Measurements from ENCODE around the gene GTF2A1. TPM values are rescaled to one million over a fixed set of nuclear protein-coding genes. Genes with fewer than 3 reads are reported as not detected.

GTF2A1 gene
- total RNA-seq, 3 donors from 2014 or later, result 24.2 to 31.0 (median 29.5) TPM

GRCh38 chr14:81133400-81133799 lies 87.4 kb downstream of the GTF2A1 start:
- TF ChIP-seq CTCF (IDR thresholded peaks at IDR 0.05), result no peak
- Histone ChIP-seq H3K4me3 (no peak overlapping the region), H3K9me3 (no peaks in the 10 kb centered on the region), H3K36me3 (ENCODE audit: low read depth) (no peaks in the 10 kb centered on the region), H3K4me1 (ENCODE audit: low read depth) (no peaks in the 10 kb centered on the region)
- ATAC-seq (no peak), DNase-seq (no peak)
- intact Hi-C loops (cut with DNase I, micrococcal nuclease), result no loop called here

DNA sequence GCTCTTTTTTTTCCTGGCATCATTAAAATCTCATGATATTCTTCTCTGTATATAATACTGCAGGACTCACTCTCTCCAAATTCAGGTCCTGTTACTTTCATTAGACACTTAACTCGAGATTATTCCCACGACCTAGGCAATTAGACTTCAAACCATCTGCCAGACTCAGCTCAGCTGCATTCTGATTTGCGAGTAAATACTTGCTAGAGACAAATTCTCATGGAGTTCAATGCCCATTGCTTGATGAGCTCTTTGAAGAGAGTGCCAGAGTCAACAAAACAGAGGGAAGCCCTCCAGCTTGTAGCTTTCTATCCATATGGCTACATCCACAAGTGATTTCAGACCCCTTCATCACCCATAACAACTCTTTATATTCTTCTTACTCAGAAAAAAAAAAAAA lies 88.3 kb downstream of the GTF2A1 start:
- no peak overlapping the region for H3K4me3 ChIP-seq
- no peaks in the 10 kb centered on the region for H3K9me3 ChIP-seq
- H3K4me1 ChIP-seq (ENCODE audit: low read depth), result no peaks in the 10 kb centered on the region
- no peak for DNase-seq
- intact Hi-C loops (cut with DNase I, micrococcal nuclease), result no loop called here
- H3K36me3 ChIP-seq (ENCODE audit: low read depth), result no peaks in the 10 kb centered on the region
- TF ChIP-seq CTCF (IDR thresholded peaks at IDR 0.05), result no peak
- ATAC-seq, result no peak

DNA sequence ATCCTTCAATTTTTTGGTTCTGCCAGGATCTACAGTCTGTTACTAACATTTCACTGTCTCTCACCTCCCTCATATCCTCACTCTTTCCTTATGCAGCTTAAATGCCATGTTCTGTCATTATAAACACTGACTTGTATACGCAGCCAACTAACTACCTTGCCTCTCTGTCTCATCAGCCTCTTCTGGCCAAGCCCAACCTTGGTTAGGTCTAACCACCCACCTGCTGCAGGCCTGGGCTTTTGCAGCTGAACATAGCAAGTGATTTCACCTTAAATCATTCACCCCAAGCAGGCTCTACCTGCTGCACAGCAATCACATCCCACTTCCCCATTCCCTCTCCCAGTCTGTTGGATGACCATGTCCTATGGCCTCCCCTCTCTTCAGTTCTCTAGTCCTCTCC lies 91.5 kb downstream of the GTF2A1 start:
- DNase-seq (no peak), ATAC-seq (no peak)
- intact Hi-C loops (cut with DNase I, micrococcal nuclease), result no loop called here
- Histone ChIP-seq H3K36me3 (ENCODE audit: low read depth) (no peaks in the 10 kb centered on the region), H3K9me3 (no peaks in the 10 kb centered on the region), H3K4me3 (no peak overlapping the region), H3K4me1 (ENCODE audit: low read depth) (no peaks in the 10 kb centered on the region)
- no peak for TF ChIP-seq CTCF (IDR thresholded peaks at IDR 0.05)

- TF ChIP-seq CTCF (IDR thresholded peaks at IDR 0.05), result no peak
- Histone ChIP-seq H3K36me3 (ENCODE audit: low read depth) (no peaks in the 10 kb centered on the region), H3K9me3 (no peaks in the 10 kb centered on the region), H3K4me3 (no peak overlapping the region), H3K4me1 (ENCODE audit: low read depth) (no peaks in the 10 kb centered on the region)
- intact Hi-C loops (cut with DNase I, micrococcal nuclease), result no loop called here
- no peak for DNase-seq
- no peak for ATAC-seq
These were observed 93.0 kb downstream of the GTF2A1 start for GRCh38 chr14:81127785-81128184.

GRCh38 chr14:81125536-81125935 lies 95.2 kb downstream of the GTF2A1 start:
- Histone ChIP-seq H3K9me3 (no peaks in the 10 kb centered on the region), H3K36me3 (ENCODE audit: low read depth) (no peaks in the 10 kb centered on the region), H3K4me3 (no peak overlapping the region), H3K4me1 (ENCODE audit: low read depth) (no peaks in the 10 kb centered on the region)
- ATAC-seq, result no peak
- DNase-seq, result no peak
- intact Hi-C loops (cut with DNase I, micrococcal nuclease), result no loop called here
- TF ChIP-seq CTCF (IDR thresholded peaks at IDR 0.05), result no peak

Other genes starting within 250 kb of the GTF2A1 start
- gene STON2, start 179.4 kb upstream of the GTF2A1 start, total RNA-seq, result 10 to 100 TPM; 17.1 to 31.1 (median 20.7) TPM